Neural progenitor cell (in vitro differentiated cells): Measurements from ENCODE around the gene FUT2. TPM values are rescaled to one million over a fixed set of nuclear protein-coding genes. Genes with fewer than 3 reads are reported as not detected.

Experiments used
- DNase-seq: peaks from one replicate; pipeline ENCODE4 v3.0.0-alpha.2; 2016; ENCODE audit warnings: low spot score
- H2AFZ ChIP-seq: fragments of 200-600 bp; sonication (generic); replicated peaks from 2 replicates; pipeline ENCODE4 v1.6.1; 2016; ENCODE audit warnings: antibody characterized with exemption
- H3F3A ChIP-seq: fragments of 200-600 bp; sonication (generic); 2 replicates; pipeline ENCODE4 v1.6.1; 2016; ENCODE audit warnings: antibody characterized with exemption, low read depth
- H3K27ac ChIP-seq: fragments of 200-600 bp; sonication (generic); 2 replicates; pipeline ENCODE4 v1.5.1; 2016; ENCODE audit warnings: mild to moderate bottlenecking
- H3K27me3 ChIP-seq: fragments of 200-600 bp; sonication (generic); 2 replicates; pipeline ENCODE4 v1.6.1; 2016; ENCODE audit warnings: mild to moderate bottlenecking, moderate library complexity
- H3K36me3 ChIP-seq: fragments of 200-600 bp; sonication (generic); 2 replicates; pipeline ENCODE4 v1.5.1; 2016
- H3K4me1 ChIP-seq: fragments of 200-600 bp; sonication (generic); 2 replicates; pipeline ENCODE4 v1.6.1; 2016; ENCODE audit warnings: mixed run types
- H3K4me2 ChIP-seq: fragments of 200-600 bp; sonication (generic); 2 replicates; pipeline ENCODE4 v1.6.1; 2016
- H3K4me3 ChIP-seq: fragments of 200-600 bp; sonication (generic); 2 replicates; pipeline ENCODE4 v1.5.1; 2016
- H3K79me2 ChIP-seq: fragments of 200-600 bp; sonication (generic); 2 replicates; pipeline ENCODE4 v1.6.1; 2016; ENCODE audit warnings: low read depth
- H3K9ac ChIP-seq: fragments of 200-600 bp; sonication (generic); 2 replicates; pipeline ENCODE4 v1.6.1; 2016
- H3K9me3 ChIP-seq: fragments of 200-600 bp; sonication (generic); 2 replicates; pipeline ENCODE4 v1.5.1; 2016; ENCODE audit warnings: low read depth
- H4K20me1 ChIP-seq: fragments of 200-600 bp; sonication (generic); 2 replicates; pipeline ENCODE4 v1.6.1; 2016; ENCODE audit warnings: low read depth
- H3K27ac Mint-ChIP-seq: 3 replicates; pipeline ENCODE4 v1.8.0; 2021; ENCODE audit warnings: mixed read lengths
- H3K27me3 Mint-ChIP-seq: 2 replicates; pipeline ENCODE4 v1.8.0; 2022; ENCODE audit warnings: low read depth, mild to moderate bottlenecking, inconsistent platforms, moderate library complexity, mixed read lengths; ENCODE audit not compliant: insufficient read depth
- H3K36me3 Mint-ChIP-seq: 3 replicates; pipeline ENCODE4 v1.8.0; 2021; ENCODE audit warnings: mixed read lengths
- H3K4me1 Mint-ChIP-seq: 3 replicates; pipeline ENCODE4 v1.8.0; 2021; ENCODE audit warnings: mixed read lengths
- H3K4me3 Mint-ChIP-seq: 3 replicates; pipeline ENCODE4 v1.8.0; 2021; ENCODE audit warnings: mild to moderate bottlenecking, moderate library complexity, mixed read lengths
- H3K9me3 Mint-ChIP-seq: 3 replicates; pipeline ENCODE4 v1.8.0; 2020; ENCODE audit warnings: mixed read lengths
- EZH2 ChIP-seq: fragments of 200-600 bp; sonication (generic); IDR thresholded peaks from 2 replicates; pipeline ENCODE4 v1.6.1; 2017; ENCODE audit warnings: antibody characterized with exemption, mild to moderate bottlenecking, moderate library complexity
- EZH2phosphoT487 ChIP-seq: fragments of 200-600 bp; sonication (generic); IDR thresholded peaks from 2 replicates; pipeline ENCODE4 v1.6.1; 2017; ENCODE audit warnings: antibody characterized with exemption
- total RNA-seq: library from RNA; depleted of rRNA; stranded (reverse); fragments of >200 nt; gene quantifications from 2 replicates; pipeline ENCODE4 v1.2.3, GENCODE V29; 2015; ENCODE audit warnings: low replicate concordance
- TF ChIP-seq, protein P1 (sequence below): fragments of 200-600 bp; sonication (generic); IDR thresholded peaks from 2 replicates; pipeline ENCODE4 v1.5.1; 2017; ENCODE audit warnings: antibody characterized with exemption, mild to moderate bottlenecking

The FUT2 gene
- total RNA-seq, 1 donor from 2014 or later = 0.09 TPM

DNA sequence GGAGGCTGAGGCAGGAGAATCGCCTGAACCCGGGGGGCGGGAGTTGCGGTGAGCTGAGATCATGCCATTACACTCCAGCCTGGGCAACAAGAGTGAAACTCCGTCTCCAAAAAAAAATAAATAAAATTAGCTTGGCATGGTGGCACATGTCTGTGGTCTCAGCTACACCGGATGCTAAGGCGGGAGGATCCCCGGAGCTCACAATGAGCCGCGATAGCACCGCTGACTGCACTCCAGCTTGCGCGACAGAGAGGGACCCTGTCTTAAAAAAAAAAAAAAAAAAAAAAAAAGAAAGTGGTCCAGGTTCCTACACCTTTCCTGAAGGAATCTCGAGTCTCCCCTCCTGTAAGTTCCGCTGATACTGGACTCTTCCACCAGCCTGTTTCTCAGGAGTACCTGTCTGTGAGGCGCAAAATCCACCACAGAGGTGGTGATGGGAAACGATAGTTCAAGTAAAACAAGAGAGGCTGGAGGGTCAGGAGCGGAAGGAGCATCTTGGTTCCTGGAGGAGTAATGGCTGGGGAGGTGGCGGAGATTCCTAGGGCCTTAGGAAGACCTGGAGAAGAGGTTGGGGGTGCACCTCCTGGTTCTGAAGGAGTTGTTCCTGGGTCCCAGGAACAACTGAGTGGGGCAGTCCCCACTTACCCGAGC lies 56.2 kb downstream of the FUT2 start:
- no peaks in the 10 kb centered on the region for H3K4me1 ChIP-seq
- TF ChIP-seq EZH2 = no peak
- TF ChIP-seq EZH2phosphoT487 = no peak
- TF ChIP-seq, protein P1, sequence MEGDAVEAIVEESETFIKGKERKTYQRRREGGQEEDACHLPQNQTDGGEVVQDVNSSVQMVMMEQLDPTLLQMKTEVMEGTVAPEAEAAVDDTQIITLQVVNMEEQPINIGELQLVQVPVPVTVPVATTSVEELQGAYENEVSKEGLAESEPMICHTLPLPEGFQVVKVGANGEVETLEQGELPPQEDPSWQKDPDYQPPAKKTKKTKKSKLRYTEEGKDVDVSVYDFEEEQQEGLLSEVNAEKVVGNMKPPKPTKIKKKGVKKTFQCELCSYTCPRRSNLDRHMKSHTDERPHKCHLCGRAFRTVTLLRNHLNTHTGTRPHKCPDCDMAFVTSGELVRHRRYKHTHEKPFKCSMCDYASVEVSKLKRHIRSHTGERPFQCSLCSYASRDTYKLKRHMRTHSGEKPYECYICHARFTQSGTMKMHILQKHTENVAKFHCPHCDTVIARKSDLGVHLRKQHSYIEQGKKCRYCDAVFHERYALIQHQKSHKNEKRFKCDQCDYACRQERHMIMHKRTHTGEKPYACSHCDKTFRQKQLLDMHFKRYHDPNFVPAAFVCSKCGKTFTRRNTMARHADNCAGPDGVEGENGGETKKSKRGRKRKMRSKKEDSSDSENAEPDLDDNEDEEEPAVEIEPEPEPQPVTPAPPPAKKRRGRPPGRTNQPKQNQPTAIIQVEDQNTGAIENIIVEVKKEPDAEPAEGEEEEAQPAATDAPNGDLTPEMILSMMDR = no peak
- Mint-ChIP-seq H3K27me3 (peaks cover 35% of the 10 kb centered on the region), H3K27ac (no peak overlapping the region), H3K4me3 (peak overlapping the region; percentile 83), H3K36me3 (peaks cover 4% of the 10 kb centered on the region), H3K4me1 (peaks cover 25% of the 10 kb centered on the region), H3K9me3 (peaks cover 1% of the 10 kb centered on the region)
- no peak overlapping the region for H3K9ac ChIP-seq
- peak overlapping the region; percentile 96 for H3K4me2 ChIP-seq
- no peak overlapping the region for H3K27ac ChIP-seq
- no peaks in the 10 kb centered on the region for H4K20me1 ChIP-seq
- H2AFZ ChIP-seq = peak overlapping the region; percentile 93
- H3F3A ChIP-seq = peaks cover 21% of the 10 kb centered on the region
- peaks cover 11% of the 10 kb centered on the region for H3K27me3 ChIP-seq
- peak; percentile 46 for DNase-seq
- H3K4me3 ChIP-seq = peak overlapping the region; percentile 87
- no peaks in the 10 kb centered on the region for H3K36me3 ChIP-seq
- peaks cover 17% of the 10 kb centered on the region for H3K79me2 ChIP-seq
- H3K9me3 ChIP-seq = no peaks in the 10 kb centered on the region

DNA sequence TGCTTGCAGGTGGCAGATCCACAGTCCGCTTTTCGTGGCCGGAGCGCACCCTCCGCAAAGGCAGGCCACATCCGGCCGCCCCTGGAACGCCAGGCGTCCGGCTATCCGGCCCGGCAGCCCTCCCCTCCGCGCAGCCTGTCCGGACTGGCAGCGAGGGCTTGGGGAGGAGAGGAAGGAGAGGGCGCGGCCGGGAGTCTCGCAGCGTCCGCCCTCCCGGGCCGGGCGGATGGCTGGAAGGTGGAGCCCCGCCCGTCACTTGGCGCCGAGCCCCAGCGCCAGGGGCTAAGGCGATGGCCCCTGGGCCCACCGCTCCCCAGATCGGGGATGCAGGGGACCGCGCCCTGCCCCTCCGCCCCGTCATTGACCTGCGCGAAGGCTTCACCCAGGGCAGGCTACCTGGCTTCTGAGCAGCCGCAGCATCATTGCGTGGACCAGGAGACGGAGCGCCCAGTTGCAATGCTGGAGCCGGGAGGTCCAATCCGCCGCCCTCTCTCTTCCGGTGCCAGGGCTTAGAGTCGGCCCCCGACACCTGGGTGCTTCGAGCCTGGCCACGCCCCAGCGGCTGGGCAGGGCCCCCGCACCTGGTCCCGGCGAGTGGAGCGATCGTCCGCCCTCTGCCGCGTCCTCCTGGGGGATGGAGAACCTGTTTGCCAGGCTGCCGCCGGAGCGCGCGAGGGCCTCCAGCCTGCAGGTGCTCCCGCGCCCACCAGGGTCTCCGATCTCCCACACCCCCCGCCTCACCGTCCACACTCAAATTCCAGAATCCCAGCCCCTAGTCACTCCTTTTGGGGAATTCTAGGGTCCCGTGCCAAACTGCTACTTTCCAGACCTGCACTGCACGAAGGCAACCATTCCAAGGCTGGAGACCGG lies 57.0 kb downstream of the FUT2 start, which contains the start of gene FUT1:
FUT1 (minus strand) TSS at position 146 of the 870 bp plus-strand sequence. CDS start 1,360 bp downstream, outside the sequence.
- H3K4me1 Mint-ChIP-seq = peaks cover 23% of the 10 kb centered on the region
- H3K4me3 Mint-ChIP-seq = peak within 1 kb of the TSS; percentile 83
- H3K27ac ChIP-seq = no peak within 1 kb of the TSS
- peak within 1 kb of the TSS; percentile 78 for H3K27ac Mint-ChIP-seq
- H3K4me1 ChIP-seq = no peaks in the 10 kb centered on the region
- no peak within 1 kb of the TSS for H3K9ac ChIP-seq
- H2AFZ ChIP-seq = peak within 1 kb of the TSS; percentile 93
- H3F3A ChIP-seq = peaks cover 21% of the 10 kb centered on the region
- H3K27me3 Mint-ChIP-seq = peaks cover 31% of the 10 kb centered on the region
- no peaks in the 10 kb centered on the region for H4K20me1 ChIP-seq
- peaks cover 4% of the 10 kb centered on the region for H3K36me3 Mint-ChIP-seq
- no peaks in the 10 kb centered on the region for H3K36me3 ChIP-seq
- H3K9me3 Mint-ChIP-seq = peaks cover 1% of the 10 kb centered on the region
- peaks cover 17% of the 10 kb centered on the region for H3K79me2 ChIP-seq
- no peaks in the 10 kb centered on the region for H3K9me3 ChIP-seq
- H3K4me3 ChIP-seq = peak within 1 kb of the TSS; percentile 87
- peaks cover 11% of the 10 kb centered on the region for H3K27me3 ChIP-seq
- H3K4me2 ChIP-seq = peak within 1 kb of the TSS; percentile 96
- TF ChIP-seq EZH2phosphoT487 = no peak
- TF ChIP-seq, protein P1 = peak; percentile 44
- peak; percentile 21 for TF ChIP-seq EZH2
- DNase-seq = peak; percentile 89

DNA sequence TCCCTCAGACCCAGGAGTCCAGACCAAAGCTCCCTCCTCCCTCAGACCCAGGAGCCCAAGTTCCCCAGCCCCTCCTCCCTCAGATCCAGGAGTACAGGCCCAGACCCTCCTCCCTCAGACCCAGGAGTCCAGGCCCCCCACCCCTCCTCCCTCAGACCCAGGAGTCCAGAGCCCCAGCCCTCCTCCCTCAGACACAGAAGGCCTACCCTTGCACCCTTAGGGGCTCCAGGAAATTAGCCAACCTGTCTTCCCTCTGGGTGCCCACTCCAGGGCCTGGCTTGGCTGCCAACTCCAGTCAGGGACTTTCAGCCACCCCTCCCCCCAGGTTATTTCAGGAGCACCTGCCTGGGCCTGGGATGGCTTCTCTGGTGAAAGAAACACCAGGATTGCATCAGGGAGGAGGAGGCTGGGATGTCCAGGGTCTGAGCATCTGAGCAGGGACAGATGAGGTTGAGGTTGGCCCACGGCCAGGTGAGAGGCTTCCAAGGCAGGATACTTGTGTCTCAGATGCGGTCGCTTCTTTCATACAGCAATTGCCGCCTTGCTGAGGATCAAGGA lies 59.4 kb downstream of the FUT2 start, which contains the start of gene FGF21:
FGF21 (plus strand) TSS at position 441 of the 558 bp plus-strand sequence. CDS start 713 bp downstream, outside the sequence.
- no peak for DNase-seq
- H3K36me3 Mint-ChIP-seq = peaks cover 4% of the 10 kb centered on the region
- H3K4me3 ChIP-seq = no peak within 1 kb of the TSS
- no peak for TF ChIP-seq EZH2
- TF ChIP-seq EZH2phosphoT487 = no peak
- TF ChIP-seq, protein P1 = no peak
- no peaks in the 10 kb centered on the region for H3K36me3 ChIP-seq
- peaks cover 11% of the 10 kb centered on the region for H3K27me3 ChIP-seq
- no peak within 1 kb of the TSS for H3K9ac ChIP-seq
- H2AFZ ChIP-seq = no peak within 1 kb of the TSS
- H3F3A ChIP-seq = peaks cover 13% of the 10 kb centered on the region
- H3K4me1 ChIP-seq = no peaks in the 10 kb centered on the region
- H3K4me1 Mint-ChIP-seq = peaks cover 21% of the 10 kb centered on the region
- H3K27ac Mint-ChIP-seq = no peak within 1 kb of the TSS
- no peak within 1 kb of the TSS for H3K4me2 ChIP-seq
- H3K79me2 ChIP-seq = peaks cover 17% of the 10 kb centered on the region
- peaks cover 1% of the 10 kb centered on the region for H3K9me3 Mint-ChIP-seq
- no peak within 1 kb of the TSS for H3K27ac ChIP-seq
- H3K9me3 ChIP-seq = no peaks in the 10 kb centered on the region
- H3K4me3 Mint-ChIP-seq = peak within 1 kb of the TSS; percentile 71
- H3K27me3 Mint-ChIP-seq = peaks cover 34% of the 10 kb centered on the region
- no peaks in the 10 kb centered on the region for H4K20me1 ChIP-seq

Other genes with a start within 250 kb of the FUT2 start
- 10.6 and 31.5 TPM in 2 replicates for gene GRWD1, start 250.0 kb upstream of the FUT2 start, total RNA-seq
- 0.69 and 0.74 TPM in 2 replicates for gene KCNJ14, start 240.4 kb upstream of the FUT2 start, total RNA-seq
- 50.3 and 107 TPM in 2 replicates for gene CYTH2, start 226.6 kb upstream of the FUT2 start, total RNA-seq
- gene LMTK3, start 184.1 kb upstream of the FUT2 start, total RNA-seq = 0.02 and 3.5 TPM in 2 replicates
- 1.6 TPM in 1 of 2 replicates, not detected in the other for gene SULT2B1, start 143.8 kb upstream of the FUT2 start, total RNA-seq
- gene SPACA4, start 89.2 kb upstream of the FUT2 start, total RNA-seq = not detected in 2 replicates
- gene FAM83E, start 80.9 kb upstream of the FUT2 start, total RNA-seq = 0.06 and 2.6 TPM in 2 replicates
- gene RPL18, start 76.8 kb upstream of the FUT2 start, total RNA-seq = 1,962 and 2,391 TPM in 2 replicates
- gene SPHK2, start 76.5 kb upstream of the FUT2 start, total RNA-seq = 7.2 and 46.1 TPM in 2 replicates
- 7.4 and 10.3 TPM in 2 replicates for gene DBP, start 58.6 kb upstream of the FUT2 start, total RNA-seq
- gene CA11, start 49.8 kb upstream of the FUT2 start, total RNA-seq = 12.6 and 49.8 TPM in 2 replicates
- gene NTN5, start 23.0 kb upstream of the FUT2 start, total RNA-seq = 0.87 TPM in 1 of 2 replicates, not detected in the other
- 1.2 and 1.4 TPM in 2 replicates for gene MAMSTR, start 23.8 kb downstream of the FUT2 start, total RNA-seq
- gene RASIP1, start 44.6 kb downstream of the FUT2 start, total RNA-seq = 0.86 and 3.2 TPM in 2 replicates
- 0.19 and 0.40 TPM in 2 replicates for gene IZUMO1, start 50.9 kb downstream of the FUT2 start, total RNA-seq
- gene FUT1, start 56.7 kb downstream of the FUT2 start, total RNA-seq = 2.9 and 5.1 TPM in 2 replicates
- gene FGF21, start 59.6 kb downstream of the FUT2 start, total RNA-seq = not detected in 2 replicates
- gene BCAT2, start 115.1 kb downstream of the FUT2 start, total RNA-seq = 33.5 and 63.2 TPM in 2 replicates
- 11.2 and 27.6 TPM in 2 replicates for gene HSD17B14, start 140.5 kb downstream of the FUT2 start, total RNA-seq
- 6.2 and 6.3 TPM in 2 replicates for gene PLEKHA4, start 172.6 kb downstream of the FUT2 start, total RNA-seq
- gene PPP1R15A, start 176.4 kb downstream of the FUT2 start, total RNA-seq = 10.6 and 19.1 TPM in 2 replicates
- gene TULP2, start 202.8 kb downstream of the FUT2 start, total RNA-seq = 0.26 and 0.40 TPM in 2 replicates
- gene NUCB1, start 204.3 kb downstream of the FUT2 start, total RNA-seq = 73.5 and 158 TPM in 2 replicates
- gene DHDH, start 237.7 kb downstream of the FUT2 start, total RNA-seq = 1.6 TPM in 1 of 2 replicates, not detected in the other